HG03175 (cell line): ENCODE results near the gene LRP4.
"Not testable (repeated sequence)": the region's sequence is repeated elsewhere in the genome, so short reads cannot be mapped to it uniquely, and the experiment has no call there.

Experiments used
- ATAC-seq: cut with Tn5 transposase; IDR thresholded peaks from one replicate; pipeline ENCODE4 v1.9.1; 2021; ENCODE audit warnings: mild to moderate bottlenecking, moderate library complexity; ENCODE audit not compliant: unreplicated experiment

LRP4 gene

GRCh38 chr11:46918083-46918787 is at the start of gene LRP4:
LRP4 (minus strand) TSS chr11:46918550; CDS start chr11:46918379, 171 bp downstream.
- no peak for ATAC-seq

- ATAC-seq, result no peak
Observed at GRCh38 chr11:46967962-46968361, 49.6 kb upstream of the LRP4 start.

- ATAC-seq, result no peak
Observed at GRCh38 chr11:46966773-46967172, 48.4 kb upstream of the LRP4 start.

GRCh38 chr11:46963844-46964243 is 45.5 kb upstream of the LRP4 start:
- ATAC-seq, result no peak

- not testable (repeated sequence) for ATAC-seq
Observed at GRCh38 chr11:46961886-46962285, 43.5 kb upstream of the LRP4 start.

GRCh38 chr11:46961041-46961440 is 42.7 kb upstream of the LRP4 start:
- ATAC-seq, result no peak

GRCh38 chr11:46958777-46959176 is 40.4 kb upstream of the LRP4 start:
- no peak for ATAC-seq

GRCh38 chr11:46953093-46953492 is 34.7 kb upstream of the LRP4 start:
- no peak for ATAC-seq

GRCh38 chr11:46952553-46952952 is 34.2 kb upstream of the LRP4 start:
- no peak for ATAC-seq

- ATAC-seq, result no peak
Observed at GRCh38 chr11:46951864-46952263, 33.5 kb upstream of the LRP4 start.

GRCh38 chr11:46949297-46949696 is 30.9 kb upstream of the LRP4 start:
- ATAC-seq, result no peak

- ATAC-seq, result no peak
Observed at GRCh38 chr11:46948378-46949131, 30.2 kb upstream of the LRP4 start.

- no peak for ATAC-seq
Observed at GRCh38 chr11:46947399-46948077, 29.2 kb upstream of the LRP4 start.

GRCh38 chr11:46944356-46945075 is 26.2 kb upstream of the LRP4 start:
- no peak for ATAC-seq

GRCh38 chr11:46942172-46942571 is 23.8 kb upstream of the LRP4 start:
- no peak for ATAC-seq

- ATAC-seq, result peak; percentile 97
Observed at GRCh38 chr11:46936138-46937110, 18.1 kb upstream of the LRP4 start, which contains the start of gene CSTPP1. CSTPP1 (plus strand) TSS chr11:46936761; CDS start chr11:46936806, 45 bp downstream.

- no peak for ATAC-seq
Observed at GRCh38 chr11:46930089-46930488, 11.7 kb upstream of the LRP4 start.

GRCh38 chr11:46928701-46929100 is 10.4 kb upstream of the LRP4 start:
- not testable (repeated sequence) for ATAC-seq

GRCh38 chr11:46927928-46928327 is 9.6 kb upstream of the LRP4 start:
- ATAC-seq, result not testable (repeated sequence)

GRCh38 chr11:46920755-46921154 is 2.4 kb upstream of the LRP4 start:
- ATAC-seq, result no peak
